Activated CD4-positive, alpha-beta T cell treated with anti-CD3 and anti-CD28 coated beads, Interleukin-2, amount 50 U/mL, for 48 hours (primary cell): ENCODE data around the gene BSPRY.
"Not testable (repeated sequence)": the region's sequence is repeated elsewhere in the genome, so short reads cannot be mapped to it uniquely, and the experiment has no call there.

ENCODE experiments used
- DNase-seq, 2 experiments: peaks; one replicate each; pipeline ENCODE4 v3.0.0-alpha.2; 2020

The BSPRY gene

DNA sequence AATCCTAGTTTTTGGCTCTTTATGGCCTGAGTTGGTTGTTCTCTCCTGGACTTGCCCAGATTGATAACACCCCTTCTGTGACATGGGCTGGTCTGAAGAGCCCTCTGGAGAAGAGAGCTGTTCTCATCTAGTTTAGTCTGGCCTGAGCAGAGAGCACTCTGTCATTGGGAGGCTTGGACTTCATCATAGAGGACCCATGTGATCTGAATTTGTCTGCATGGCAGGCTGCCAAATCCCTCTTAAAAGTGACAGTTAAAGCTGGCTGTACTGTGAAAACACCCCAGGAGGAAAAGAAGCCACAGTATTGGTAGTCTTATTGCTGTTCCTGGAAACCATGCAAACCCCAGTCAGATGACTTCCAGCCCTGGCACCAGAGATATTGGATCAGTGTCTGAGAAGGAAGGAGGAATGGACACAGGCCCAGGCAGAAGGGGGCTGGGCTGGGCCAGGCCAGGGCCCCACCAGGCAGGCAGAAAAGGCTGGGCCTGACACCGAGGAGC lies 5.6 kb upstream of the BSPRY start:
- no peak for DNase-seq

DNA sequence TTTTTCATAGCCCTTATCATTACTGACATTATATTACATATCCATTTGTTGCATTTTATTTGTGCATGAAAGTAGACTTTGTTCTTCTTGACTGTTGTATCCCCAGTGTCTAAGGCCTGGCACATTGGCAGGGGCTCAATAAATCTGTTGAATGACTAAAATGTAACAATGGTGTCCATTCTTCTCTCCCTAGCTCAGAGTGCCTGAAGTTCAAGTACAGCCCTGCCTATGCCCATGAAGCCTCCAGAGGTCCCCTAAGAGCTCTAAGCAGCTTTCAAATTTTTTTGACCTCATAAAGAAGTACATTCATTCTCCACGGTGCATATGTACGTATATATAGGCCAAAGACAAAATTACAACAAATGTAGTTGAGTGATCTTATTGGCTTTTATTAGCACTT lies 4.2 kb upstream of the BSPRY start:
- no peak for DNase-seq

DNA sequence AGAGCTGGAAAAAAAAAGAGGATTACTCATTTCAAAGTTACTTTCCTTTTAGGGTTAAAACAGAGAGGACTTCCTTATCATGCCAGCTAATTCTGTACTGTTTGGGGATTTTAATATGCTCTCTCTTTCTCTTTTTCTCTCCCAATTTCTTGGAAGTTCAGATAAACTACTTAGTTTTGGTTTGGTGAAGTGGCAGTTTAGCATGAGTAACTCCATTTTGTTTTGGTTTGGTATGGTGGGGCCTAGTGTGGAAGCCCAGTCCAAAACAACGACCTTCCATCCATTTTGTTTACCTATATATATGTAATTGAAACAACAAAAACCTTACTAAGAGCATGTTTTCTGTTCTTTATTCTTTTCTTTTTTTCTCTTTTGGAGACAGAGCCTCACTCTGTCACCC lies 3.7 kb upstream of the BSPRY start:
- DNase-seq: no peak

DNA sequence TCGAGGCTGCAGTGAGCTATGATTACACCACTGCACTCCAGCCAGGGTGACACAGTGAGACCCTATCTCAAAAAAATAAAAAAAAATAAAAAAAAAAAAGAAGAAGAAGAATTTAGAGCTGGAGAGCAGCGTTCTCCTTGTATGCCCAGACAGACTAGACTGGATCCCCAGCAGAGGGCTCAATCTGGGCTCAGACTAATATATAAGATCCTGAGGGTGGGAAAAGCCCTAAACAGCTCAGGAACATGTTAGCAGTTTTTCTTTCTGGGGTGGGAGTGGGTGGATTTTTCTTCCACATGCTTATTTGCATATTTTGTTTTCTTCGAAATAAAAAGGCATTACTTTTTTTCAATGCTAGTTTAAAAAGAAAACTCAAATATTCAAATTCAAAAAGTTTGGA lies 904 bp upstream of the BSPRY start:
- no peak for DNase-seq

DNA sequence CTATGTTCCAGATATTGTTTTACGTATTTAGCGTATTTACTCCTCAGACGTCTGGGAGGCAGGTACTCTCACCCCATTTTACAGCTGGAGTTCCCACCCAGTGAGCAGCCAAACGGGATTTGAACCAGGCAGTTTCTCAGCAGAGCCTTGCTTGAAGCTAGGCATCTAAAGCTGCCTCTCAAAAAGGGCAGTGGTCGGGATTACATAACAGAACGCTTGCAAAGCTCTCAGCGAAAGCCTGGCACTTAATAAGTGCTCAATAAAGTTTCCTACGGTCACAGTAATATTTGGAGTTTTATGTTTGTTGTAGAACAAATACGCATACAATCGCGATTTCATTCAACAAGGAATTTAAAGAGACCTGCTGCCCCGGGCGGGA lies 286 bp upstream of the BSPRY start:
- no peak for DNase-seq

DNA sequence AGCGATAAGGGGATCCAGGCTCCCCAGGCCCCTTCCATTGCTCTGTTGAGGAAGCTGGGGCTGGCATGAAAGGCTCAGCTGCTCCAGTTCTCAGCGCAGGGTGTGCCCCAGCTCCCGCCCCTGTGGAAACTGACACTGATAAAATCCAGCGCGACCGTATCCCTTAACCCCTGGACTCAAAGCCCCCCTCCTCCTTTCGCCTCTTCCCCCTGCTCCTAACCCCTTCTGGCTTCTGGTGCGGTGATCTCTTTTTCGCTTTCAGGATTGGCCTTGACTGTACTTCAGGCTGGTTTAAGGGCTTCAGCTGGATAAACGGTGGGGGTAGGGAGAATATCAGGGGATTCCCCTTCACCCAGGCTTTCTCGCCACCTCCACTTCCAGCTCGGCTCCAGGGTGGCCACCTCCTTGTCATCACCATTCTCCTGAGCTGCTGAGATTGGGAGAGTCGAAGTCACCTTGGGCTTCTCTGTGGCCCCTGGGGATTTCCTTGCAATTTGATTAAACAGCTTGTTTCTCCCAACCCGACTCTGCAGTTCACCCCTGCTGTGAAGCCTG lies 843 bp downstream of the BSPRY start:
- DNase-seq: peak in 1 of 2 experiments; percentile 49

DNA sequence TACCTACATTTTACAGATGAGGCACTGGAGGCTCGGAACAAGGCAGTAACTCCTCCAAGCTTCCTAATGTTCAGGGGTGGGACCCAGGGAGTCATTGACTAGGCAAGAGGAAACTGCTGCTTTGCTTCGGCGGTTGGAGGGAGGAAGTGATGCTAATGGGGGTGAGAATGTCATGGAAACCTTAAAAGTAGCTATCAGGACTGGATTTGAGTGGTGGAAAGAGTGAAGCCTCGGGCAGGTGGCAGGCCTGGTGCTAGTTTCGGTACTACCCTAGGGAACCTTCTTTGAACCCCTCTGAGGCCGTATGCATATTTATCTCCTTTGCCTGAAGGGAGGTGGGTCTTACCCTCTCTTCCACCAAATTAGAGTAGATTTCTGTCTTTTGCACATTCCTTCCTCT lies 1.6 kb downstream of the BSPRY start:
- peak; percentile 44 to 61 for DNase-seq

DNA sequence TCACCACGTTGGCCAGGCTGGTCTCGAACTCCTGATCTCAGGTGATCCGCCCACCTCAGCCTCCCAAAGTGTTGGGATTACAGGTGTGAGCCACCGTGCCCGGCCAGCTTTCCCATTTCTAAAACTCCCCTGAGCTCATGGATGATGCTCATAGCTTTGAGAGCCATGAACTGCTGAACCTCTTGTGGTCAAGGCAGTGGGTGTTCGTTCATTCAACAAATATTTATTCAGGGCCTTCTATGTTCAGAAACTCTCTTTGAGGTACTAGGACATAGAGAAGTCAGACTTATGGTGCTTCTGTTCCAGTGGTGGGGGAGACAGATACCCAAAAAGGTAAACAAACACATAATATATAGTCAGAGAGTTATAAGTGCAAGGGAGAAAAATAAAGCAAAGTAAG lies 2.7 kb downstream of the BSPRY start:
- no peak for DNase-seq

DNA sequence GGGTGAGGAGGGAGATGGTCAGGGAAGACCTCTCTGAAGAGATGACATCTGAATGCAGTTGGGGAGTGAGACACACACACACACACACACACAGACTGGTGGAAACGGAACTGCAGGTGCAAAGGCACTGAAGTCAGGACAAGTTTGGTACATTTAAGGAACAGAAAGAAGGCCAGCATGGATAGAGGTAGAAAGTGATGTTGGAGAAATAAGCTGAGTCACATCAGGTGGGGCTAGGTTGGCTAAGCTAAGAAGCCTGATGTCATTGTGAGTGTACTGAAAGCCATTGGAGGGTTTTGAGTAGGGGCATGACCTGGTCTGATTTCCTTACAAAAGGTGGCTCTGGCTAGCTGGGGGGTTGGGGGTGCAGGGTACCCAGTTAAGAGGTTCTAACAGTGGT lies 3.1 kb downstream of the BSPRY start:
- no peak for DNase-seq

DNA sequence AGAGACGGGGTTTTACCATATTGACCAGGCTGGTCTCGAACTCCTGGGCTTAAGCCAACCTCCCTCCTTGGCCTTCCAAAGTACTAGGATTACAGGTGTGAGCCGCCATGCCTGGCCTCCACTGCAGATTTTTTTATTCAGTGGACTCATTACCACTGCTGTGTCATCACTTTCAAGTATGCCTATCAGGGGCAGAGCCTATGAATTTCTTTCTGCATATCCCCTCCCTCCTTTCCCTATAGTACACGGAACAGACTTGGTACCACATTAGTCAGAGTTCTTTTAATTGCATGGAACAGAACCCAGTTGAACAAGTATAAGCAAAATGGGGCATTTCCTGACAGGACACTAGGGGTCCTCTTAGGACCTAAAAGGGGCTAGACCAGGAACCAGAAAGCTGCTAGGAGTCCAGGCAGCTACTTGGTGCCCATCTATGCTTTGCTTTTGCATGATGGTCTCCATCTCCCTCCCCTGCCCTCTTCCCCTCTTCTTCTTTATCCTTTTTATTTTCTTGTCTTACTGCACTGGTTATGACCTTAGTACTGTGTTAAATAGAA lies 5.8 kb downstream of the BSPRY start:
- no peak for DNase-seq

DNA sequence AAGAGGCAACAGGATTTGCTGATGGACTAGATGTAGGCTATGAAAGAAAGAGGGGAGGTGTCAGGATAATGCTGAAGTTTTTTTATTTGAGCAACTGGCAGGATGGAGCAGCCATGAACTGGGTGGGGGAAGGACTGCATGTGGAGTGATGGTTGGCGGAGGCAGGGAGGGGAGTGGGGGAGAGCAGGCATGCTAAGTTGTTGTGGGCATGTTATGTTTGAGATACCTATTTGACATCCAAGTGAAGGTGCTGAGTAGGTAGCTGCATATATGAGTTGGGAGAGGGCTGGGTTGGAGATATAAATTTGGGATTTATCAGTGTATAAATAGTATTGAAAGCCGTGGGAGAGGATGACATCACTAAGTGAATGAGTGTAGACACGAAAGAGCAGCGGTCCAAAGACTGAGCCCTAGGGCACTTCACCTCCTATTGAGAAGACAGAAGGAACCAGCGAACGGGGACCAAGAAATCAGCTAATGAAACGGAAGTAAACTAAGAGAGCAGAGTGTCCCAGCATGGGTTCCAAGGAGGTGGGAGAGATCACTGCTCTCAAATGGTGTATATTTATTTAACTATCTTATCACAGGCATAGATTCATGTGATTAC lies 7.4 kb downstream of the BSPRY start:
- no peak for DNase-seq

DNA sequence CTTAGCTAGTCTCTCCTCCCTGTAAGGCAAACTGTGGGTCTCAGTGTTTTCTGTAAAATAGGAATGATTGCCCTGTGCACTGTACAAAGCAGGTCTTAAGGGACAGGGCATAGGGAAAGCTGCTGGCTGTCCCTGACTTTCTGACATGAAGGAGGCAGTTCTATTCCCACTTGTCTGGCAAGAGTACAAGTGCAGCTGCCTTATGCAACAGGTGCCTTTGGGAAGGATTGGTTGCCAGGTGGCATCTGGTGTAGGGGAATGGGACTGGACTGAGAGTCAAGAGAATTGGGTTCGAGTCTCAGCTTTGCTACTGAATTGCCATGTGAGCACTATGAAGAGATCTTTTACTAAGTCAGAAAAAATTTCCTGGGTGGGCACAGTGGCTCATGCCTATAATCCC lies 10.0 kb downstream of the BSPRY start:
- no peak for DNase-seq

DNA sequence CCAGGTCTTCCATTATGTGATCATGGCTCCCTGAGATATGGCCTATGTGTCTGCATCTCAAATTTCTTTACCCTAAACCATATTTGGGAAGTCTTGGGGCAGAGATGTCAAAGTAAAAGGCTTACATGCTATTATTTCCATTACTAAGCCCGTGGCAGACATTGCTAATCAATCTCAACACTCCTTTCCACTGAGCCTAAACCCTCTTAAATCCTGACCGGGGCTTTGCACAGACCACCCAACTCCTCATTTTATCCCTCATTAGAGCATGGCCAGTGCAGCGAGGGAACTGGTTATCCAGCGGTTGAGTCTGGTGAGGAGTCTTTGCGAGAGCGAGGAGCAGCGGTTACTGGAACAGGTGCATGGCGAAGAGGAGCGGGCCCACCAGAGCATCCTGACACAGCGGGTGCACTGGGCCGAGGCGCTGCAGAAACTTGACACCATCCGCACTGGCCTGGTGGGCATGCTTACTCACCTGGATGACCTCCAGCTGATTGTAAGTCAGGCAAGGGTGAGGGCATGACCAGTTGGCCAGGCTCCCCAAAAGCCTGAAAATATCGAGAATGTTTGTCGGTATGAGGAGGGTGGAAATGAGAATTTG lies 11.0 kb downstream of the BSPRY start:
- DNase-seq: no peak

DNA sequence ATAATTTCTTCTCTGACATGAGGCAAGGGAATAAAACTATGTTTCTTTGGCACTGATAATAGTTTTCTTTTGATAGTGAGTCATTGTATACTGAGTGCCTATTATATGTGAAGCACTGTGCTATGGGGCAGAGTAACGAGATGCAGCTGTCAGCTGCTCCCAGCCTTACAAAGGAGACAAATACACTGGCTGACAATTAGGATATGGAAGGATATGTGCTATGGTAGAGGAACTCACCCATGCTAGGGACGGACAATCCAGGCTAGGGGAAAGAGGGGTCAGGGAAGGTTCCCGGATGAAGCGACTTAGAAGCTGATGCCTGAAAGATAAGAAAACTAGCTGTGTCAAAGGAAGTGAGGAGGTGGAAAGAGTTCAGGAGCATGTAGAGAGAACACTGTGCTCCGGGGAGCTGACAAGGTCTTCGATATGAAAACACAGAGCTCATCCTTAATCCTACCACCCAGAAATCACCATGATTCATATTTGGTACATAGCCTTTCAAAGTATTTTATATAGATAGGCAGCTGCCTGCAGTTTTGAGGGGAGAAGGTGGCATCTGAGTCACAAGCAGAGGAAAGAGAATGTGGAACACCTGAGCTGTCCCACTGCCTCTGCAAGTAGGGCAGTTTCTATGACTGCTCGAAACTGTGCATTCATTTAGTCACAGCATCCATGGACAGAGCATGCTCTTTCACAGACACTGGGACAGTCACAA lies 12.1 kb downstream of the BSPRY start:
- DNase-seq: peak; percentile 31 to 50

DNA sequence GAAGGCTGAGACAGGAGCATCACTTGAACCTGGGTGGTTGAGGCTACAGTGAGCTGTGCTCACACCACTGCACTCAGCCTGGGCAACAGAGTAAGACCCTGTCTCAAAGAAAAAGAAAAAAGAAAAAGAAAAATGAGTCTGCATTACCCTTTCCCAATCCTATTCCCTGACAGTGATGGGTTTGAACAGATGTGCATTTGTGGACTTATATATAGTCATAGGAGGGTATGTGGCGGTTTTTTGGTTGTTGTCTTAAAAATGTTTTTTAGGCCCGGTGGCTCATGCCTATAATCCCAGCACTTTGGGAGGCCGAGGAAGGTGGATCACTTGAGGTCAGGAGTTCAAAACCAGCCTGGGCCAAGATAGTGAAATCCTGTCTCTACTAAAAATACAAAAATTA lies 14.0 kb downstream of the BSPRY start:
- no peak for DNase-seq

DNA sequence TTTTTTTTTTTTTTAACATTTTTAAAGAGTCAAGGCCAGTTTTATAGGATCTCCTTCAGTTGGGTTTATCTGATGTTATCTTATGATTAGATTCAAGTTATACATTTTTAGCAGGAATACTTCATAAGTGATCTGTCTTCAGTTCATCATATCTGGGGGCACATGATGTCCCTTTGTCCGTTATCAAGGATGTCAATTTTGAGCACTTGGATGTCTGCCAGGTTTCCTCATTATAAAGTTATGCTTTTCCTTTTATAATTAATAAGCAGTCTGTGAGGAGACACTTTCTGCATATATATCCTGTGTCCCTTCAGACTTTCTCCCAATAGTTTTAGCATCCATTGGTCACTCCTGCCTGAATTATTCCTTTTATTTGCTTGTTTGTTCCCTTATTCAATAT lies 15.6 kb downstream of the BSPRY start:
- no peak for DNase-seq

DNA sequence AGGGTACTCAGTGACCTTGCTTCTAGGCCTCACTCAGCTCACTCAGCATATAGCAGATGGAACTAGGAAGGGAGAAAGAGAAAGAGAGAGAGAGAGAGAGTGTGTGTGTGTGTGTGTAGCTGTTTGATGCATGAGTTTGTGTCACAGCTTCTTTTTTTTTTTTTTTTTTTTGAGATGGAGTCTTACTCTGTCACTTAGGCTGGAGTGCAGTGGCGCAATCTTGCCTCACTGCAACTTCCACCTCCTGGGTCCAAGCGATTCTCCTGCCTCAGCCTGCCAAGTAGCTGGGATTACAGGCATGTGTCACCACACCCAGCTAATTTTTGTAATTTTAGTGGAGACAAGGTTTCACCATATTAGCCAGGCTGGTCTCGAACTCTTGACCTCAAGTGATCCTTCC lies 16.3 kb downstream of the BSPRY start:
- not testable (repeated sequence) for DNase-seq

DNA sequence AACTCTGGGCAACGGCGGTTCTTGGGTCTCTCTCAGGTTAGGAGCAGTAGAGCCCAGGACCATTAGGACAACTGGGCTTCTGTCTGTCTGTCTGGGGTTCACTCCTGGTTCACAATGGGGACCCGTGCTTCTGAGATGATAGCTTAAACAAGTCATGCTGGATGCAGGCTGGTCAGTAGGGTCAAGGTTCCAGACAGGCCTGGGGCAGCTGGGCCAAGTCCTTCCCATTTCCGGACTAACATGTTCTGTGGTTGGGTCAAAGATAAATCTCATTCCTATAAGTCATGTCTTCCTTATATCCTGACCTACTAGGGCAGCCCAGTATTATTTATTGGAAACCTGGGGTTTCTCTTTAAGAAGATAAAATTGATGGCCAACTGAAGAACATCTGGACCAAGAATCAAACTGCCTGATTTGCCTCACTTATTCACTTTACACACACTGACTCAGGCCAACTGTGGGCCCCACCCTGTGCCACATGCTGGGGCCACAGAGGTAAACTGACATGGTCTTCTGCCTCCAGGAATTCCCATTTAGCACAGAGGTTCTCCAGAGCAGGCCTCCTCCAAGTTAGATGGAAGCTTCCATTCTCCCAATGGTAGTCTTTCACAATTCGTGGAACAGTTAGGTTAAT lies 19.1 kb downstream of the BSPRY start:
- no peak for DNase-seq

DNA sequence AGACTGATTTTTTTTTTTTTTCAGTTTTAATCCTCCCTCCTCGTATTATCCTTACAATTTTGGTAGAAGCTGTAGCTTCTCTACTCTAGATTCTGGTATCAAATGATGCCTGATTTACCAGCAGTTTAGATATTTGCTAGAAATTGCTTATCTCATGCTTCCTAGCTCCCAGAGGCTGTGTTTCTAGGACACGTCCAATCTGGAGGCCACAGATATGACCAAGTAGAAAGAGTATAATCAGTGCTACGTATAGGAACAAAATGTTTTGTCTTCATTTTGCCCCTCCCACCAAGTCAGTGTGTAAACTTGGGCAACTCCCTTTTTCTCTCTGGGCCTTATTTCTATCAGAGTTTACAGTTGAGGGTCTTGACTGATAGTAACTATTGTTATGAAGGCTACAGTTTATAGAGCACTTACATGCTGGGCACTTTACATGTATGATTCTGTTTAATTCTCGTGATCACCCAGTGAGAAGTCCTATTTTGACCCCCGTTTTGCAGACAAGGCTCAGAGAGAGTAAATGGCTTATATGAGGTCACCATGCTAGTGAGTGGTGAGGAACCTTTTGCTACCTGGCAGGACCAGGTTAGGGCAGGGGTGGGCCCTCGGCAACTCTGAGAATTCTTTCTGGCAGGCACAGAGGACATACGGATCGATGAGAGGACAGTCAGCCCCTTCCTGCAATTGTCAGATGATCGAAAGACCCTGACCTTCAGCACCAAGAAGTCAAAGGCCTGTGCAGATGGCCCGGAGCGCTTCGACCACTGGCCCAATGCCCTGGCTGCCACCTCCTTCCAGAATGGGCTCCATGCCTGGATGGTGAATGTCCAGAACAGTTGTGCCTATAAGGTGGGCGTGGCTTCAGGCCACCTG lies 19.9 kb downstream of the BSPRY start:
- no peak for DNase-seq

DNA sequence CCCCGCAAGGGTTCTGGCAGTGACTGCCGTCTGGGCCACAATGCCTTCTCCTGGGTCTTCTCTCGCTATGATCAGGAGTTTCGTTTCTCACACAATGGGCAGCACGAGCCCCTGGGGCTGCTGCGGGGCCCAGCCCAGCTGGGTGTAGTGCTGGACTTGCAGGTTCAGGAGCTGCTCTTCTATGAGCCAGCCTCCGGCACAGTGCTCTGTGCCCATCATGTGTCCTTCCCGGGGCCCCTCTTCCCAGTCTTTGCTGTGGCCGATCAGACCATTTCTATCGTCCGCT lies 20.5 kb downstream of the BSPRY start:
- no peak for DNase-seq

DNA sequence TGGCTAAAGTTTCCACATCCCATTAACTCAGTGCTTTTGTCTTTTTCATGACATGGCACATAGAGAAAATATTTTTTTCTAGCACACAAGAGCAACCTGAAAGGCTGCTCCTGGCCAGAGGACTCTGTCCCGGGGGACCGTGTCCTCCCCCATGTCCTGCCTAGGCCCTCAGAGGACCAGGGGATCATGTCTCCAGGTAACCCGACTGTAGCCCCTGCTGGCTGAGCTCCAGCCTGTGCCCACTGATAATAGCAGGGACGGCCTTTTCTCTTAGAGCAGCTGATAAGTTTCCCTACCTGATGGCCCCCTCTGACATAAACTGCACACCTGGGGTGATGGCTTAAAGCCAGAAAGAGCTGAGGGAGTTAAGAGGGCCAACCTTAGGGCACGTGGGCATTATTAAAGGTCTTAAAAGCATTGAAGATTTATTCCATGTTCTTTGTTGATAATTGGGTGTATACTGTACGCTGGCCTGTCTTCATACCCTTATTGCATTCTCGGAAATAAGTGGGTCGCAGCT lies 21.5 kb downstream of the BSPRY start:
- DNase-seq: no peak

DNA sequence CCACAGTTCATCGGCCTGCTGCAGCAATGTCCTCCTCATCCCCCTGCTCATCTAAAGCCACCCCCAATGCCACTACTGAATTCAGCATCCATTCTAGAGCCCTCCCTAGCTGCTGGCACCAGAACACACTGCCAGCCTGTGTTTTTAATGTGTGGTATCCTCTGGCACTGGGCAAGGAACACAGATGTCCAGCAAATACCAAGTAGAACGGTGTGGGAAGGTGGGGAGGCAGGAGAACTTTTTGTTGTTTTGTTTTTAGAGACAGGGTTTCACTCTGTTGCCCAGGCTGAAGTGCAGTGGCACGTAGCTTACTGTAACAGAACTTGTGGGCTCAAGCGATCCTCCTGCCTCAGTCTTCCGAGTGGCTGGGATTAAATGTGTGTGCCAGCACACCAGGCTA lies 22.7 kb downstream of the BSPRY start:
- DNase-seq: no peak
